ENCODE results near the gene INSC. TPM values are rescaled to one million over a fixed set of nuclear protein-coding genes. Genes with fewer than 3 reads are reported as not detected.

INSC gene
- total and polyA plus RNA-seq, 2 of the 13 experiments (the other 11 are each of a cell fraction or from before 2014, with no cell fraction given): 0.09 TPM; not detected in 1

GRCh38 chr11:15161790-15162189 is 47.1 kb downstream of the INSC start:
- BruUV-seq (replicated peaks): no TSS peak
- no peaks in the 10 kb centered on the region for H3K4me1 ChIP-seq (ENCODE audit: insufficient read depth, low read length)
- H3K79me2 ChIP-seq (ENCODE audit: insufficient read depth, low read length): no peaks in the 10 kb centered on the region
- no peaks in the 10 kb centered on the region for H4K20me1 ChIP-seq (ENCODE audit: insufficient read depth, low read length)
- no peaks in the 10 kb centered on the region for H3K36me3 ChIP-seq (replicated peaks in 1 of 2; ENCODE audit: control insufficient read depth in 1 of 2, insufficient read depth in 2 of 2, low read length in 2 of 2)
- no peak overlapping the region for H2AFZ ChIP-seq (ENCODE audit: low read length)
- WGBS (ENCODE audit: low lambda C conversion rate): 8% methylated on average over 1 of the region's 1 CpG
- H3K4me3 ChIP-seq (replicated peaks in 1 of 3; ENCODE audit: insufficient read depth in 1 of 3, low read depth in 2 of 3, low read length in 3 of 3): no peak overlapping the region
- CTCF ChIA-PET (ENCODE audit: low intra/inter-chr PET ratio, low total read pairs): no interaction called here
- intact Hi-C loops (cut with micrococcal nuclease; ENCODE audit: unreplicated experiment): no loop called here
- H3K4me2 ChIP-seq (ENCODE audit: low read depth, low read length): no peak overlapping the region
- no peak for TF ChIP-seq ZFP41 (CRISPR knock-in tag; IDR thresholded peaks at IDR 0.05; ENCODE audit: borderline replicate concordance)
- TF ChIP-seq YEATS4 (CRISPR knock-in tag; IDR thresholded peaks at IDR 0.05; ENCODE audit: borderline replicate concordance): no peak
- TF ChIP-seq SCMH1 (CRISPR knock-in tag; IDR thresholded peaks at IDR 0.05; ENCODE audit: borderline replicate concordance): no peak
- no peak for TF ChIP-seq ZNF703 (CRISPR knock-in tag; IDR thresholded peaks at IDR 0.05; ENCODE audit: borderline replicate concordance)
- TF ChIP-seq ZNF775 (CRISPR knock-in tag; IDR thresholded peaks at IDR 0.05; ENCODE audit: borderline replicate concordance): no peak
- no peak for TF ChIP-seq ZNF619 (CRISPR knock-in tag; IDR thresholded peaks at IDR 0.05)
- TF ChIP-seq GABPA (IDR thresholded peaks at IDR 0.05; ENCODE audit: low read depth, low read length): no peak
- no peak for TF ChIP-seq GABPA (CRISPR knock-in tag; IDR thresholded peaks at IDR 0.05; ENCODE audit: low read depth)
- no peak for TF ChIP-seq ZFYVE20 (CRISPR knock-in tag; IDR thresholded peaks at IDR 0.05; ENCODE audit: borderline replicate concordance, low read depth)
- TF ChIP-seq ZNF776 (CRISPR knock-in tag; IDR thresholded peaks at IDR 0.05): no peak
- no peak for TF ChIP-seq ZNF329 (CRISPR knock-in tag; IDR thresholded peaks at IDR 0.05; ENCODE audit: low read depth)
- ATAC-seq (no peak), DNase-seq (ENCODE audit: low spot score) (no peak), FAIRE-seq (no peak)
- no peak overlapping the region for H3K9ac ChIP-seq (ENCODE audit: insufficient read depth, low read depth, low read length)
- in situ Hi-C loops (cut with HindIII; ENCODE audit: extremely low pct_ligation_motif_present, low pct_unique_long_range_greater_than_20kb): no loop called here
- H3K27me3 ChIP-seq (ENCODE audit: control insufficient read depth in 1 of 2, insufficient read depth in 2 of 2, low read length in 2 of 2): no peaks in the 10 kb centered on the region
- H3K9me3 ChIP-seq (ENCODE audit: low read length): no peaks in the 10 kb centered on the region
- no peak overlapping the region for H3K27ac ChIP-seq (ENCODE audit: extremely low read length, insufficient read depth, low read length)
- POLR2A ChIA-PET: no interaction called here

DNA sequence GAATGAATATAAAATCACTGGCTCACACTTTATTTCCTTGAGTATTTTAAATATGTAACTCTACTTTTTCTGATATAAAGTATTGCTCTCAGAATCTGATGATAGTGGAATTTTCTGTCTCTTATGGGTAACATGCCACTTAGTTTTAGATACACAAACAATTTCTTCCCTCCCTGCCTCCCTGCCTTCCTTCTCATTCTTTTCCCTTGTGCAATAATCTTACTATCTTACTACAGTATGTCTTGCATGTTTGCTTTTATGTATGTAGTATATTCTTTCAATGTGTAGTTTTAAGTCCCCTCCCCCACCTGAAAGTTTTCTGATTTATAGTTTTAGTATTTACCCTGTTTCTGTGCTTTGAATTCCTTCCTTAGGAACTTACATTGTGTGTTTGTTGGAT is 48.4 kb downstream of the INSC start:
- in situ Hi-C loops (cut with HindIII; ENCODE audit: extremely low pct_ligation_motif_present, low pct_unique_long_range_greater_than_20kb): no loop called here
- Histone ChIP-seq H2AFZ (ENCODE audit: low read length) (no peak overlapping the region), H3K9me3 (ENCODE audit: low read length) (no peaks in the 10 kb centered on the region), H3K4me1 (ENCODE audit: insufficient read depth, low read length) (no peaks in the 10 kb centered on the region), H3K4me3 (replicated peaks in 1 of 3; ENCODE audit: insufficient read depth in 1 of 3, low read depth in 2 of 3, low read length in 3 of 3) (no peak overlapping the region), H3K36me3 (replicated peaks in 1 of 2; ENCODE audit: control insufficient read depth in 1 of 2, insufficient read depth in 2 of 2, low read length in 2 of 2) (no peaks in the 10 kb centered on the region), H3K27ac (ENCODE audit: extremely low read length, insufficient read depth, low read length) (no peak overlapping the region), H3K4me2 (ENCODE audit: low read depth, low read length) (no peak overlapping the region), H3K27me3 (ENCODE audit: control insufficient read depth in 1 of 2, insufficient read depth in 2 of 2, low read length in 2 of 2) (no peaks in the 10 kb centered on the region), H4K20me1 (ENCODE audit: insufficient read depth, low read length) (no peaks in the 10 kb centered on the region), H3K79me2 (ENCODE audit: insufficient read depth, low read length) (no peaks in the 10 kb centered on the region), H3K9ac (ENCODE audit: insufficient read depth, low read depth, low read length) (no peak overlapping the region)
- TF ChIP-seq PHF20 (CRISPR knock-in tag; IDR thresholded peaks at IDR 0.05): no peak
- ChIA-PET POLR2A (no interaction called here), CTCF (ENCODE audit: low intra/inter-chr PET ratio, low total read pairs) (no interaction called here)
- no TSS peak for BruUV-seq (replicated peaks)
- intact Hi-C loops (cut with micrococcal nuclease; ENCODE audit: unreplicated experiment): no loop called here
- FAIRE-seq: no peak
- no peak for DNase-seq (ENCODE audit: low spot score)
- no peak for ATAC-seq

All from HepG2 (cell line).